Lower lobe of right lung (tissue), 2 donors: ENCODE data around the gene DLGAP1. TPM values are rescaled to one million over a fixed set of nuclear protein-coding genes. Genes with fewer than 3 reads are reported as not detected.

Source experiments
- ATAC-seq, 2 donors: fragments of 200-7000 bp; cut with Tn5 transposase; one replicate each; pipeline ENCODE4 v1.9.1; 2020 to 2022; ENCODE audit warnings: mild to moderate bottlenecking in 2 of 2, moderate library complexity in 2 of 2
- DNase-seq: peaks from one replicate; pipeline ENCODE4 v3.0.0-alpha.2; 2020
- H3K27ac ChIP-seq: fragments of 200-600 bp; one replicate; pipeline ENCODE4 v1.8.0; 2022
- H3K27me3 ChIP-seq: fragments of 200-600 bp; one replicate; pipeline ENCODE4 v1.8.0; 2022; ENCODE audit warnings: low read depth
- H3K36me3 ChIP-seq: fragments of 200-600 bp; one replicate; pipeline ENCODE4 v1.8.0; 2022; ENCODE audit warnings: mild to moderate bottlenecking
- H3K4me1 ChIP-seq: fragments of 200-600 bp; one replicate; pipeline ENCODE4 v1.8.0; 2022
- H3K4me3 ChIP-seq: fragments of 200-600 bp; one replicate; pipeline ENCODE4 v1.8.0; 2022; ENCODE audit warnings: mild to moderate bottlenecking
- H3K9me3 ChIP-seq: fragments of 200-600 bp; one replicate; pipeline ENCODE4 v1.8.0; 2022
- intact Hi-C: fragments of 100-400 bp; cut with DNase I; formaldehyde crosslinking; loops from one replicate; pipeline ENCODE4 v1.11.0; 2022
- total RNA-seq: library from RNA; stranded (reverse); fragmentation: NEBNext Ultra II Directional; extraction: Animal tissue kit (Norgen Biotek cat#: 25700); gene quantifications from one replicate; pipeline ENCODE4 v1.2.1, GENCODE V29; 2021
- TF ChIP-seq, protein P1 (sequence below): fragments of 200-600 bp; IDR thresholded peaks from one replicate; pipeline ENCODE4 v1.8.0; 2022; ENCODE audit warnings: antibody characterized with exemption, mild to moderate bottlenecking
- donor health status: DM: no; HTN: yes; CAD: no; lungs with severe emphysema.

The DLGAP1 gene
- total RNA-seq, 1 donor from 2014 or later = 3.8 TPM

GRCh38 chr18:3972291-3972930 lies 482.7 kb downstream of the DLGAP1 start:
- Histone ChIP-seq H3K27ac (no peak overlapping the region), H3K36me3 (no peaks in the 10 kb centered on the region), H3K4me1 (no peaks in the 10 kb centered on the region), H3K9me3 (no peaks in the 10 kb centered on the region), H3K27me3 (no peaks in the 10 kb centered on the region), H3K4me3 (no peak overlapping the region)
- TF ChIP-seq, protein P1, sequence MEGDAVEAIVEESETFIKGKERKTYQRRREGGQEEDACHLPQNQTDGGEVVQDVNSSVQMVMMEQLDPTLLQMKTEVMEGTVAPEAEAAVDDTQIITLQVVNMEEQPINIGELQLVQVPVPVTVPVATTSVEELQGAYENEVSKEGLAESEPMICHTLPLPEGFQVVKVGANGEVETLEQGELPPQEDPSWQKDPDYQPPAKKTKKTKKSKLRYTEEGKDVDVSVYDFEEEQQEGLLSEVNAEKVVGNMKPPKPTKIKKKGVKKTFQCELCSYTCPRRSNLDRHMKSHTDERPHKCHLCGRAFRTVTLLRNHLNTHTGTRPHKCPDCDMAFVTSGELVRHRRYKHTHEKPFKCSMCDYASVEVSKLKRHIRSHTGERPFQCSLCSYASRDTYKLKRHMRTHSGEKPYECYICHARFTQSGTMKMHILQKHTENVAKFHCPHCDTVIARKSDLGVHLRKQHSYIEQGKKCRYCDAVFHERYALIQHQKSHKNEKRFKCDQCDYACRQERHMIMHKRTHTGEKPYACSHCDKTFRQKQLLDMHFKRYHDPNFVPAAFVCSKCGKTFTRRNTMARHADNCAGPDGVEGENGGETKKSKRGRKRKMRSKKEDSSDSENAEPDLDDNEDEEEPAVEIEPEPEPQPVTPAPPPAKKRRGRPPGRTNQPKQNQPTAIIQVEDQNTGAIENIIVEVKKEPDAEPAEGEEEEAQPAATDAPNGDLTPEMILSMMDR = no peak
- no peak for DNase-seq
- intact Hi-C loops = no loop called here
- ATAC-seq = no peak

- H3K27me3 ChIP-seq = no peaks in the 10 kb centered on the region
- H3K4me3 ChIP-seq = no peak overlapping the region
- H3K27ac ChIP-seq = no peak overlapping the region
- no peaks in the 10 kb centered on the region for H3K9me3 ChIP-seq
- TF ChIP-seq, protein P1 = no peak
- H3K36me3 ChIP-seq = no peaks in the 10 kb centered on the region
- intact Hi-C loops = no loop called here
- no peaks in the 10 kb centered on the region for H3K4me1 ChIP-seq
- ATAC-seq = no peak
- DNase-seq = no peak
Measured at GRCh38 chr18:3970929-3971328, 484.2 kb downstream of the DLGAP1 start.

DNA sequence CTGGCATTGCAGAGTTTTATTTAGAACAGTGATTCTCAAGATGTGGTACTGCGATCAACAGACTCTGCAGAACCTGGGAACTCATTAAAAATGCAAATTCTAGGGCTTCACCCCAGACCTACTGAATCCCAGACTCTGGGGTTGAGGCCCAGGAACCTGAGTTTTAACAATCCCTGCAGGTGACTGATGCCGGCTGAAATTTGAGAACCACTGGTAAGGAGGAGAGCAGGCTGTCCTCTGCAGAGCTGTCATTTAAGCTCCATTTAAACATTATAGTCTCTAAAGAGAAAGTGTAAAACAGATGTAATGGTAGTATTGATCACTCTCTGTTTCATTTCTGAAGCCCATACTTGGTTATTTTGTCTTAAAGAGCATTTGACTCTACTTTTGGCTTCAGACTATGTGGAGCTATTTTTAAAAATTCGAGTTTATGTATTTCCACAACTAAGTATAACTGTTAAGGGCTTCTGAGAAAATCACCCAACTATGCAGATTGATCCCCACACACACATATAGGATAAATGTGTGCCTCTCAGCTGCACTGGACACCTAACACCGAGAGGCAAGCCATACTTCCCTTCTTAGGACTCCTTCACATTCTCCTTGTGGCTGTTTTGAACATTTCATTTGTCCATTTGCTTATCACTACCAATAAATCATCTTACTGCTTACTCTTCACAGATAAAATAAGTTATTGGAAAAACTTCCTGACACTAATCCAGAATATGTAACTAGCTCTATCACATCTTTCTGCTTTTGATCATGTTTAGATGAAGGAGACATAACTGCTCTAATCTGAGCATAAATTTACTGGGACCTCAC lies 487.5 kb downstream of the DLGAP1 start:
- TF ChIP-seq, protein P1 = no peak
- ATAC-seq = no peak
- Histone ChIP-seq H3K36me3 (no peaks in the 10 kb centered on the region), H3K4me3 (no peak overlapping the region), H3K27me3 (no peaks in the 10 kb centered on the region), H3K27ac (no peak overlapping the region), H3K4me1 (no peaks in the 10 kb centered on the region), H3K9me3 (no peaks in the 10 kb centered on the region)
- DNase-seq = no peak
- intact Hi-C loops = no loop called here

DNA sequence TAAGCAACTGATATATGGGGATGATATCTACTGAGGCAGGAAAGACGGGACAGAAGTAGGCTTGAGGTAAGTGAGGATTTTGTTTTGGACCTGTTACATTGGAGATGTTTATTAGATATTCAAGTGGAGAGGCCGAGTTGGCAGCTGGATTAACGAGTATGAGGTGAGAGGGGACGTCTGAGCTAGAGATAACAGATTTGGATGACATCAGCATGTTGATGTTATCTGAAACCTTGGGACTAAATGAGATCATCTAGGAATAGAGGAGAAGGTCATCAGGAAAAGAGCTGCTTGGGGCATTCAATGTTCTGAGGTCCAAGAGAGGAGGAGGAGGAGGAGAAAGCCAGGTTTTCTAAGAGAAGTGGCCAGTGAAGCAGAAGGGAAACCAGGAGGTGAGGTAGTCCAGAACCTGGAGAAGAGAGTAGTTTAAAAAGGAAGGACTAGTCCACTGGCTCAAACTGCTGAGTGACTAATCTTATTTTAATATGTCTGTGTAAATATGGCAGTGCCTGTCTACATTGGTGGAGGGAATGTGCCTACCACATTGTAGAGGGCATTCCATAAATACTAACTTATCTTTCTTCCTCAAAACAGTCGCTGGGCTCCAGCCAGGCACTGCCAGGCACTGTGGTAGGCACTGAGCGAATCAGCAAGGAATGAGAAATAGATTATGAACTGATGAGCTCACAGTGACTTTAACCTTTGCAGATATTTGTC lies 488.3 kb downstream of the DLGAP1 start:
- Histone ChIP-seq H3K4me1 (no peaks in the 10 kb centered on the region), H3K4me3 (no peak overlapping the region), H3K27me3 (no peaks in the 10 kb centered on the region), H3K27ac (no peak overlapping the region), H3K9me3 (no peaks in the 10 kb centered on the region), H3K36me3 (no peaks in the 10 kb centered on the region)
- TF ChIP-seq, protein P1 = no peak
- ATAC-seq = no peak
- no peak for DNase-seq
- intact Hi-C loops = no loop called here

GRCh38 chr18:3966246-3966641 lies 488.9 kb downstream of the DLGAP1 start:
- Histone ChIP-seq H3K27me3 (no peaks in the 10 kb centered on the region), H3K36me3 (no peaks in the 10 kb centered on the region), H3K9me3 (no peaks in the 10 kb centered on the region), H3K4me3 (no peak overlapping the region), H3K27ac (no peak overlapping the region), H3K4me1 (no peaks in the 10 kb centered on the region)
- DNase-seq (no peak), ATAC-seq (no peak)
- TF ChIP-seq, protein P1 = no peak
- intact Hi-C loops = no loop called here
